ENCODE results near the gene EFNB1. TPM values are rescaled to one million over a fixed set of nuclear protein-coding genes. Genes with fewer than 3 reads are reported as not detected.

The EFNB1 gene
- total RNA-seq, 2 experiments from 2014 or later: 3.8 to 4.6 TPM

DNA sequence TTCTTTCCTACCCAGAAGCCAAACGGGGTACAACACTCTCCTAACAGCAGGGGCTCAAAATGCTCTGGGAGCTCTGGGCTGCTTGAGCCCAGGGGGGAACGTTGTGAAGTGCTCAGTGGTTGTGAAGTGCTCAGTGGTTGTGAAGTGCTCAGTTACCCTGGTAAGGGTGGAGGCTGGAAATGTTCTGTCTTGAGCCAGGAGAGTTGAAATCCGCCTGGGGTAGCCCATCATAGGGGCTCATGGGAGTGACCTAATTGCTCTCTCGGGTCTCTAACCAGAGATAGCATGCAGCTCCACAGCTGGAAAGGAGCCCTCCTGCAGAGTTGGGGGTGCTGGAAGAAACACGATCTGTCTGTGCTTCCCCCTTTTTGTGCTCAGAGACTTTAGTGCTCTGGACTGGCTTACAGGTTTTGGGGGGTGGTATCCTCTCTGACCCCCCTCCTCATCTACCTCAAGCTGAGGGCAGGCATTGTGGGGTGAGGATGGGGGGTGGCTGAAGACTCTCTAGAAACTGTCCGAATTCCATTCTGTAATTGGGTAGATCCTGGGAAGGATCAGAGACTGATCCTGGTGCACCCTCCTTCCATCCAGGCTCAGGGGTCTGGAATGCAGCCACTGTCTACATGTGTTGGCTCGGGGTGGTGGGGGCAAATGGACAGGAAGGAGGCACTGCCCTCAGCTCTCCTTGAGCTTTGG is 2.7 kb downstream of the EFNB1 start:
- Mint-ChIP-seq H3K27ac (no peak overlapping the region), H3K4me3 (peak overlapping the region; percentile 49), H3K36me3 (ENCODE audit: low read depth) (no peaks in the 10 kb centered on the region), H3K4me1 (peaks cover 21% of the 10 kb centered on the region), H3K27me3 (peaks cover 3% of the 10 kb centered on the region), H3K9me3 (no peaks in the 10 kb centered on the region)
- CTCF ChIA-PET: no interaction called here
- no peak for DNase-seq
- POLR2A ChIA-PET: no interaction called here

DNA sequence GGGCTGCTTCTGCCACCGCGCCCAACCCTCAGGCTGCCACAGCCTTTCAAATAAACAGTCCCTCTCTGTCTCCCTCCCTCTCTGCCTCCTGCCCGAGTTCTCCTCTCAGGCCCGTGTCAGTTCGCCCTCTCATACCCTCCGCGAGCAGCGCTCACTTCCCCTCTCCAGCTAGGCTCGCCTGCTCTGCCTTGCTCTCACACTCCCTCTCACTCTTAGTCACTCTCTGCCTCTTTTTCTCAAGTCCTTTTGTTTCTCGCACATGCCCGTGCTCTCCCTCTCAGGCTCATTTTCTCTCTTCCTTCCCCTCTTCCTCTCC is 3.2 kb downstream of the EFNB1 start:
- peak overlapping the region; percentile 34 for H3K4me3 Mint-ChIP-seq
- H3K27ac Mint-ChIP-seq: no peak overlapping the region
- peaks cover 3% of the 10 kb centered on the region for H3K27me3 Mint-ChIP-seq

DNA sequence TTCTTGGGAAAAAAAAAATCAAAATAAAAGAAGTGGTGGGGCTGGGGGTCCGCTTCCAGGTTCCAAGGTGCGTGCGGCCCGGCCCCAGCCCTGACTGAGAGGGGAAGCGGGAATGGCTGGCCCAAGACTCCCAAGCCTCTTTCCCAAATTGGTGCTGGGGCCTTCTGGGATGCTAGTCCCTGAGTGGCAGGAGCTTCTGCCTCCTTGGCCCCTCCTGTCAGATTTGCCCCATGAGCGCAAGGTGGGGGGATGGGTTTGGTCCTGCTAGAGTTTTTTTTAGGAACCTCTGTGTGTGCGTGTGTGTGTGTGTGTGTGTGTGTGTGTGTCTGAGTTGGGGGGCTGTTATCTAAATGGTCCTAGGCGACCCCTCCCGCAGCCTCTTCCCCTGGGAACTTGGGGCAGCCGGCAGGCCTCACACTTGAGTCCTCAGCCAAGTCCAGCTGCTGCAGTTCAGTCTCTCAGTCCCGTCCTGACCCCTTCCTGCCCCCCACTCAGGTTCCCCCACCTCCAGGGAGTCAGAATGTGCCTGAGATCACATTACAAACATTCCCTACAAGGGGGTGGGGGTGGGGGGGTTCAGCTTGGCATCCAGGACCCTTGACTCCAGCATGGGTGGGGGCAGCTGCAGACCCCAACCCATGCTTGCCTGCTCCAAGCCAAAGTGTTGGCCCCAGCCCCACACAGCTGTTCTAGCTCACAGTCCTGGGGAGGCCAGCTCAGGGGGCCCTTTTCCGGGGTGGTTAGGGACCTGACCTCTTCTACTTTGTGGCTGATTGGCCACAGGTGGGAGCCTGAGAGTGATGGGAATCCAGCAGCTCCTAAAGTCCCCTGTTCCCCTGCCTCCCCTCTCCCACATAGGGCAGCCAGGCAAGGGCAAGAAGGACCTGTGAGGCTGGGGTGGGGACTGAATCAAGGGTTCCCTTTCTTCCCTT is 4.0 kb downstream of the EFNB1 start:
- H3K27me3 Mint-ChIP-seq: peaks cover 3% of the 10 kb centered on the region
- no peak overlapping the region for H3K4me3 Mint-ChIP-seq
- no peaks in the 10 kb centered on the region for H3K9me3 Mint-ChIP-seq
- no peak overlapping the region for H3K27ac Mint-ChIP-seq
- DNase-seq: no peak
- H3K36me3 Mint-ChIP-seq (ENCODE audit: low read depth): peaks cover 3% of the 10 kb centered on the region
- CTCF ChIA-PET: interaction anchor here (0.6 to 0.7 kb wide), 2 partner anchors 256 to 283 kb away, joined by 3 to 4 read pairs; no protein-coding TSS in a partner anchor
- POLR2A ChIA-PET: no interaction called here
- peaks cover 20% of the 10 kb centered on the region for H3K4me1 Mint-ChIP-seq

More for the DNA sequence above, 3.2 kb downstream of the EFNB1 start:
- Mint-ChIP-seq H3K9me3 (no peaks in the 10 kb centered on the region), H3K36me3 (ENCODE audit: low read depth) (peaks cover 3% of the 10 kb centered on the region), H3K4me1 (peaks cover 21% of the 10 kb centered on the region)
- DNase-seq: no peak
- POLR2A ChIA-PET: no interaction called here
- CTCF ChIA-PET: no interaction called here

DNA sequence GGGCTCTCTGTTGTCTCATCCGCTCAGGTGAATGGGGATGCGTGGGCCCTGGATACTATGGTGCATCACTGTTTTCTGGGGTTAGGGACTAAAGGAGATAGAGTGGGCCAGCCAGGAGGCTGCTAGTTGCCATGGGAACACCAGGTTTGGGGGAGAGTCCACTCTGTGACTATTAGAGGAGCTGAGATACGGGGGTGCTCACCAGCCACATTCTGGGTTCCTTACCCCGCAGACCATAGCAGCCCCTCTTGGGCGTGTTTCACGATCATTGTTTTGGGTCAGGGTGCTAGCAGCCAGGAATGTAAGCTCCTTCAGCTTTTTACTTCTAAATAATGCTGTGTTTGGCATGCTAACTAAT is 4.6 kb downstream of the EFNB1 start:
- Mint-ChIP-seq H3K9me3 (no peaks in the 10 kb centered on the region), H3K36me3 (ENCODE audit: low read depth) (peaks cover 3% of the 10 kb centered on the region), H3K4me3 (no peak overlapping the region), H3K4me1 (peaks cover 17% of the 10 kb centered on the region), H3K27ac (no peak overlapping the region), H3K27me3 (peaks cover 3% of the 10 kb centered on the region)
- ChIA-PET CTCF (interaction anchor here (0.7 kb wide), 1 partner anchor 255 kb away, joined by 3 read pairs; no protein-coding TSS in a partner anchor), POLR2A (no interaction called here)
- no peak for DNase-seq

DNA sequence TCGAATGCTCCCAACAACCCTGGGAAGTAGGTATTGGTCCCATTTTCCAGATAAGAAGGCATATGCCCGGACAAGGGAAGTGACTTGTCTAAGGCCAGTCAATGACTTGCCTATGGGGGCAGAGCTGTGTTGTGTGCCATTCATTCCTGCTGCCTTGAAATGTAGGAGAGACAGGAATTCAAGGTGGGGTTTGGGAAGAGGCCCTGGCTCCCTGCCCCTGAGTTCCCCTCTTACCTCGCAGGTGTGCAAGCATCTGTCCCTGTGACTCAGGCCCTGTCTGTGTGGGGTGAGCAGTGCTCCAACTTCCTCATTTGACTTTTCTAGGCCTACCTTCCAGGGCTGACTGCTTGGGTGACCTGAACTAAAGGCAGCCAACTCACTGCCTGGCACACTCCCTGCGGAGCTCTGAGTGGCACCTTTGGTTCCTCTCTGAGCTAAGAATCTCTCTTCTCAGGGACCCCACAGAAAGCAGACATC is 5.1 kb downstream of the EFNB1 start:
- CTCF ChIA-PET: interaction anchor here (1.6 kb wide), 1 partner anchor 9 kb away, joined by 4 read pairs; no protein-coding TSS in a partner anchor
- DNase-seq: no peak
- H3K4me1 Mint-ChIP-seq: peaks cover 13% of the 10 kb centered on the region
- H3K4me3 Mint-ChIP-seq: no peak overlapping the region
- peaks cover 3% of the 10 kb centered on the region for H3K27me3 Mint-ChIP-seq
- H3K36me3 Mint-ChIP-seq (ENCODE audit: low read depth): peaks cover 3% of the 10 kb centered on the region
- POLR2A ChIA-PET: no interaction called here
- H3K9me3 Mint-ChIP-seq: no peaks in the 10 kb centered on the region
- H3K27ac Mint-ChIP-seq: no peak overlapping the region

DNA sequence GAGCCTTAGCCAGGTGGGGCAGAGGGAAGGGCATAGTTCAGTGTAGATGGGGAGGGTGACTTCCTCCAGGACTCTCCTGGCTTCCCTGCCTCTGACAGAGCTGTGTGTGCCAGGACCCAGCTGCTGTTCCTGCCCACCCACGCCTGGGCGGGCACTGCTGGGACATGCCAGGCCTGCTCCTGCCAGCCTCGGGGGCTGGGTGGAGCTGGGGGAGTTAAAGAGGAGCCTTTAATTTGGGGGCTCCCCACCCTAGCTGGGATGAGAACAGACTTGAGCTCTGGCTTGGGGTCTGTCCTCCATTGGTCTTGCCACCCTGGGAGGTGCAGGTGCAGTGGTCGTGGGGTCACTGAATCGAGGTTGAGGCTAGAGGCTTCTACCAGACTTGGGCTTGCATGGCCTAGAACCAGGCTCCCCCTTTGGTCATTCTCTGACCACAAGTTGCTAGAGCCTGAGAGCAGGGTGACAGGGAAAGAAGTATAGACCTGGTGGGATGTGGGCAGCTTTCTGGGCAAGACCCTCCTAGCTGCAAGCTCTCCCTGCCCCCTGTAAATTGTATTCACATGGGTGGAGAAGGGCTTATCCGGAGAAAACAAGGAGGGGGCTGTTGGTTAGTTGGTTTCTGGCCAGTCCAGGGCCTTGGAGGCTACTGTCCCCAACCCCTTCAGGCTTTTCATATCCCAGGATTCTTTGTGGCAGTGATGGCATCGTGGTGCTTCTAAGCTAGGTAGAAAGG is 5.7 kb downstream of the EFNB1 start:
- H3K4me1 Mint-ChIP-seq: peaks cover 13% of the 10 kb centered on the region
- ChIA-PET CTCF (interaction anchor here (1.5 to 1.6 kb wide), 2 partner anchors 9 to 12 kb away, joined by 4 to 5 read pairs; no protein-coding TSS in a partner anchor), POLR2A (no interaction called here)
- H3K4me3 Mint-ChIP-seq: no peak overlapping the region
- peaks cover 3% of the 10 kb centered on the region for H3K27me3 Mint-ChIP-seq
- no peaks in the 10 kb centered on the region for H3K9me3 Mint-ChIP-seq
- peaks cover 3% of the 10 kb centered on the region for H3K36me3 Mint-ChIP-seq (ENCODE audit: low read depth)
- H3K27ac Mint-ChIP-seq: no peak overlapping the region
- DNase-seq: no peak

DNA sequence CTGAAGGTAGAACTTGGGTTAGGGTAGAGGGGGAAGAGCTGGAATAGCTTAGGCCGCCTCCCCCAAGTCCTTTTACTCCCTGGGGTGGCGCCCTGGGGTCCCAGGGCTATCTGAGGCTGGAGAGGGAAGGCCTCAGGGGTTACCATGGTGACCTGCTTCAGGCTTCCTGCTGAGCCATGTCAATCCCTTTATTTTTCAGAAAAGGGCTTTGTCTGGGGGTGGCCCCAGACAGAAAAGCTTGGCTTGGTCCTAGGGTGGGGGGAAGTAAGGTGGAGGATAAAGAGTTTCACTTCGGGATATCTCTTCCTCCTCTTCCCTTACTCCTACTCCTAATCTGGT is 6.3 kb downstream of the EFNB1 start:
- Mint-ChIP-seq H3K4me1 (peaks cover 13% of the 10 kb centered on the region), H3K27ac (no peak overlapping the region), H3K9me3 (no peaks in the 10 kb centered on the region), H3K4me3 (no peak overlapping the region), H3K27me3 (peaks cover 3% of the 10 kb centered on the region), H3K36me3 (ENCODE audit: low read depth) (peaks cover 3% of the 10 kb centered on the region)
- ChIA-PET POLR2A (no interaction called here), CTCF (interaction anchor here (1.5 to 1.6 kb wide), 2 partner anchors 8 to 11 kb away, joined by 4 to 5 read pairs; no protein-coding TSS in a partner anchor)
- DNase-seq: no peak

DNA sequence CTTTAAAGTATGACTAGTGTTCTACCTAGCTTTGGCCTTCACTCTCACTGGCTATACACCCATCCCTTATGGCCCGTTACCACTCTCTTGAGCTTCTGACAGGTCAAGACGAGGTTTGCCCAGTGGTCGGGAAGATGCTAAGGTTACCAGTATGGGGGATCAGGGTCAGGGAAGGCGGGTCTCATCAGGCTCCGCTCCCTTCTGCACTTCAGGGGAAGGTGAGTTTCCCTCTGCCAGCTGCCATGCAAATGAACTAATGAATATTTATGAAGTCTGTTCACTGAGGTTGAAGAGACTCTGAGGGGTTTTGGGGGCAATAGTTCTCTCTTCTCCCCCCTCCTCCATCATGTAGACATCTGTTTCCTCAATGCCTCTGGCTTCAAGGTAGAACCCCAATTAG is 6.6 kb downstream of the EFNB1 start:
- Mint-ChIP-seq H3K36me3 (ENCODE audit: low read depth) (peaks cover 3% of the 10 kb centered on the region), H3K27ac (no peak overlapping the region), H3K4me3 (no peak overlapping the region), H3K27me3 (peaks cover 1% of the 10 kb centered on the region), H3K9me3 (no peaks in the 10 kb centered on the region), H3K4me1 (peaks cover 13% of the 10 kb centered on the region)
- CTCF ChIA-PET: interaction anchor here (1.5 to 1.6 kb wide), 2 partner anchors 8 to 11 kb away, joined by 4 to 5 read pairs; no protein-coding TSS in a partner anchor
- POLR2A ChIA-PET: no interaction called here
- no peak for DNase-seq

DNA sequence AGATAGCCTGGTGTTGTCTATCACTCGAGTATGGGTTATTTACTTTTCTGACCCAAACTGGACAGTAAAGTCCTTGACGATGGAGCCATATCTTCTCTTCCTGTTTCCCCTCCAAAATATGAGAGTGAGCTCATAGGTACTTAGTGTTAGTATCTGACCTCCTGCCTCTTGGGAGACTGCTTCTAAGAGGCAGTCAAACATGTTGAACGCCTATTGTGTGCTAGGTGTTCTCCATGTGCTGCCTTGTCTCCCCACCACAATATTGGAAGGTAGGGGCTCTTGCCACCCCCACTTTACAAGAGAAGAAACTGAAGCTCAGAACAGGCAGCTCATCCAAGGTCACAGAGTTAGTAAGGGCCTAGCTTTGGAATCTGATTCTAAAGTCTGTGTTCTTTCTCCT is 8.3 kb downstream of the EFNB1 start:
- ChIA-PET POLR2A (no interaction called here), CTCF (interaction anchor here (1.4 to 1.8 kb wide), 2 partner anchors 8 to 9 kb away, joined by 5 to 10 read pairs; partner anchors contain the start of gene EFNB1)
- Mint-ChIP-seq H3K27ac (no peak overlapping the region), H3K4me3 (no peak overlapping the region), H3K4me1 (peaks cover 1% of the 10 kb centered on the region), H3K36me3 (ENCODE audit: low read depth) (peaks cover 3% of the 10 kb centered on the region), H3K9me3 (no peaks in the 10 kb centered on the region), H3K27me3 (no peaks in the 10 kb centered on the region)
- DNase-seq: no peak

DNA sequence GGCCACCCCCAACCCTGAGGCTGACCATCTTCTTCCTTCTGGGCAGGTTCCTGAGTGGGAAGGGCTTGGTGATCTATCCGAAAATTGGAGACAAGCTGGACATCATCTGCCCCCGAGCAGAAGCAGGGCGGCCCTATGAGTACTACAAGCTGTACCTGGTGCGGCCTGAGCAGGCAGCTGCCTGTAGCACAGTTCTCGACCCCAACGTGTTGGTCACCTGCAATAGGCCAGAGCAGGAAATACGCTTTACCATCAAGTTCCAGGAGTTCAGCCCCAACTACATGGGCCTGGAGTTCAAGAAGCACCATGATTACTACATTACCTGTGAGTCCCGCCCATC is 9.7 kb downstream of the EFNB1 start:
- DNase-seq: no peak
- H3K4me3 Mint-ChIP-seq: no peak overlapping the region
- ChIA-PET POLR2A (no interaction called here), CTCF (no interaction called here)
- no peaks in the 10 kb centered on the region for H3K27me3 Mint-ChIP-seq
- no peaks in the 10 kb centered on the region for H3K9me3 Mint-ChIP-seq
- H3K27ac Mint-ChIP-seq: no peak overlapping the region
- no peaks in the 10 kb centered on the region for H3K4me1 Mint-ChIP-seq
- H3K36me3 Mint-ChIP-seq (ENCODE audit: low read depth): peaks cover 3% of the 10 kb centered on the region

DNA sequence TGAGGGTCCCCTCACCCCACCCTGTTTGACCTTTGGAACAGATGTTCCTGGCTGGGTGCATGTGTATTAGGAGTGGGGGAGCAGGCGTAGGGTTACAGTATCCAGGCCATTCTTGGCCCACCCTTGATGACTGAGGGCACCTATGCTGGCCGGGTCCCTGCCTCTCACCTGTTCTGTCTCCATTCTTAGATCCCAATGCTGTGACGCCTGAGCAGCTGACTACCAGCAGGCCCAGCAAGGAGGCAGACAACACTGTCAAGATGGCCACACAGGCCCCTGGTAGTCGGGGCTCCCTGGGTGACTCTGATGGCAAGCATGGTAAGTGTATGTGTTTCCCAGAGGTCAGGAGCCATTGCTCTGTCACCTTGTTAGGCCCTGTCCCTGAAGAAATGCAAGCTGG is 10.9 kb downstream of the EFNB1 start:
- DNase-seq: no peak
- ChIA-PET POLR2A (no interaction called here), CTCF (no interaction called here)
- Mint-ChIP-seq H3K27me3 (no peaks in the 10 kb centered on the region), H3K4me1 (no peaks in the 10 kb centered on the region), H3K4me3 (no peak overlapping the region), H3K36me3 (ENCODE audit: low read depth) (peaks cover 3% of the 10 kb centered on the region), H3K9me3 (no peaks in the 10 kb centered on the region), H3K27ac (no peak overlapping the region)

DNA sequence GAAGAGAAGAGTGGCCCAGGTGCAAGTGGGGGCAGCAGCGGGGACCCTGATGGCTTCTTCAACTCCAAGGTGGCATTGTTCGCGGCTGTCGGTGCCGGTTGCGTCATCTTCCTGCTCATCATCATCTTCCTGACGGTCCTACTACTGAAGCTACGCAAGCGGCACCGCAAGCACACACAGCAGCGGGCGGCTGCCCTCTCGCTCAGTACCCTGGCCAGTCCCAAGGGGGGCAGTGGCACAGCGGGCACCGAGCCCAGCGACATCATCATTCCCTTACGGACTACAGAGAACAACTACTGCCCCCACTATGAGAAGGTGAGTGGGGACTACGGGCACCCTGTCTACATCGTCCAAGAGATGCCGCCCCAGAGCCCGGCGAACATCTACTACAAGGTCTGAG is 11.4 kb downstream of the EFNB1 start:
- Mint-ChIP-seq H3K9me3 (no peaks in the 10 kb centered on the region), H3K36me3 (ENCODE audit: low read depth) (peaks cover 3% of the 10 kb centered on the region), H3K27ac (no peak overlapping the region), H3K27me3 (no peaks in the 10 kb centered on the region), H3K4me3 (no peak overlapping the region), H3K4me1 (no peaks in the 10 kb centered on the region)
- DNase-seq: no peak
- ChIA-PET POLR2A (no interaction called here), CTCF (no interaction called here)

Measured in activated CD4-positive, alpha-beta T cell treated with anti-CD3 and anti-CD28 coated beads, Interleukin-2, amount 10 ng/mL, durations not matched to agents 7 days and 5 days (primary cell).